Activated T-helper 2 cell treated with anti-CD3 and anti-CD28 coated beads, Interferon-gamma antibody, Interleukin-2, Interleukin-4, amounts not matched to agents 10 μg/mL and 5 μg/mL and 100 μg/mL, durations not matched to agents 14 hours and 24 hours and 36 hours (primary cell): Measurements from ENCODE around the gene MAPK12. TPM values are rescaled to one million over a fixed set of nuclear protein-coding genes. Genes with fewer than 3 reads are reported as not detected.

Experiments
- DNase-seq: peaks from one replicate; pipeline ENCODE4 v3.0.0; 2021; ENCODE audit warnings: low spot score
- H3K27ac Mint-ChIP-seq: one replicate; pipeline ENCODE4 v1.8.0; 2021; ENCODE audit warnings: mixed read lengths
- H3K27me3 Mint-ChIP-seq: one replicate; pipeline ENCODE4 v1.8.0; 2021; ENCODE audit warnings: low read depth, mixed read lengths
- H3K36me3 Mint-ChIP-seq: one replicate; pipeline ENCODE4 v1.8.0; 2021; ENCODE audit warnings: low read depth, mixed read lengths
- H3K4me1 Mint-ChIP-seq: one replicate; pipeline ENCODE4 v1.8.0; 2021; ENCODE audit warnings: low read depth, mixed read lengths
- H3K4me3 Mint-ChIP-seq: one replicate; pipeline ENCODE4 v1.8.0; 2021; ENCODE audit warnings: low read depth, mild to moderate bottlenecking, moderate library complexity, mixed read lengths
- H3K9me3 Mint-ChIP-seq: one replicate; pipeline ENCODE4 v1.8.0; 2021; ENCODE audit warnings: mixed read lengths
- intact Hi-C: fragments of 100-400 bp; cut with micrococcal nuclease; formaldehyde crosslinking; loops from one replicate; pipeline ENCODE4 v1.15.1; 2023
- total RNA-seq: library from RNA; stranded (reverse); gene quantifications from 2 replicates; pipeline ENCODE4 v1.2.3, GENCODE V29; 2022

The MAPK12 gene
- total RNA-seq, 1 donor from 2014 or later = 16.3 TPM

- Mint-ChIP-seq H3K4me1 (peaks cover 10% of the 10 kb centered on the region), H3K36me3 (peaks cover 26% of the 10 kb centered on the region), H3K27me3 (no peaks in the 10 kb centered on the region), H3K9me3 (no peaks in the 10 kb centered on the region), H3K27ac (peak overlapping the region; percentile 77), H3K4me3 (peak overlapping the region; percentile 17)
- intact Hi-C loops = loop anchor here (10.0 kb wide), 1 partner anchor 277 kb away; the partner anchor contains the start of gene SCO2
- DNase-seq = peak; percentile 46
Observed at GRCh38 chr22:50247748-50248147, 13.7 kb downstream of the MAPK12 start.

DNA sequence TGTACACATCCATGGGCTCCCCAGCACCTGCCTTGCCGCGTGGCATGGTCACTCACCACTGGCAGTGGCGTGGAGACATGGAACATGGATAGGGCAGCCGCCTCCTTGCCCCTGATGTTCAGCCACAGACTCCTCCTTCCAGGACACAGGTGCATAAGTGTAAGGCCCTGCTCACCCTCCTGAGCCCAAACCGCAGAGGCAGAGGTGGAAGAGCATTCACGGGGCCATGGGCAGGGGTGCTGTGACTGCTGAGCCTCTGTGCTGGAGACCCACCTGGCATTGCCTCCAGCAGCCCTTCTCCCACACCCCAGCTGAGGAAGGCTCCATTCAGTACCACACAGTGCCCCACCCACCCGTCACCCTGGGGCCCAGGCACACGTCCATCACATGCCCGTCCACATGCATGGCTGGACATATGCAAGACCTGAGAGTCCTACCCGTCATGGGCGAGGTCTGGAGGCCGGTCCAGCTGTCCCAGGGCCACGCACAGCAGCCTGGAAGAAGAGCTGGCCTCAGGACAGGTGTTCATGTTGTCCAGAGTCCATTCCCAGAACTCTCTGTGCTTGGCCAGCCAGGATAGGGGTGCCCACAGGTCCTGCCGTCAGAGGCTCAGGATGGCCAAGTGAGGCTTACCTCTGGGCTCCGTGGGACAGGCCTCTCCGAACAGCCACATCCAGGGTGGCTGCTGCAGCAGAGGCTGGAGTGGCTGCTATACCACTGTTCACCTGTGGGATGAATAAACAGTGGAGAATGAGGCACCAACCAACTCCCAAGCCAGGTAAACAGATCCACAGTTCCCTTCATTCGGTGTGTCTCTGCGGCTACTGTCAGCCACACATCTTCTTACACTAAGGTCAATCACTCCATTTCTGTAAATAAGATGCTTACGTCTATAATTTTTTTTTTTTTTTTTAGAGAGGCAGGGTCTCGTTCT is 15.0 kb downstream of the MAPK12 start:
- H3K27me3 Mint-ChIP-seq = no peaks in the 10 kb centered on the region
- no peaks in the 10 kb centered on the region for H3K9me3 Mint-ChIP-seq
- peaks cover 15% of the 10 kb centered on the region for H3K4me1 Mint-ChIP-seq
- H3K4me3 Mint-ChIP-seq = peak overlapping the region; percentile 71
- intact Hi-C loops = loop anchor here (10.0 kb wide), 1 partner anchor 278 kb away; the partner anchor contains the start of gene SCO2
- H3K36me3 Mint-ChIP-seq = peaks cover 29% of the 10 kb centered on the region
- no peak overlapping the region for H3K27ac Mint-ChIP-seq
- DNase-seq = no peak

DNA sequence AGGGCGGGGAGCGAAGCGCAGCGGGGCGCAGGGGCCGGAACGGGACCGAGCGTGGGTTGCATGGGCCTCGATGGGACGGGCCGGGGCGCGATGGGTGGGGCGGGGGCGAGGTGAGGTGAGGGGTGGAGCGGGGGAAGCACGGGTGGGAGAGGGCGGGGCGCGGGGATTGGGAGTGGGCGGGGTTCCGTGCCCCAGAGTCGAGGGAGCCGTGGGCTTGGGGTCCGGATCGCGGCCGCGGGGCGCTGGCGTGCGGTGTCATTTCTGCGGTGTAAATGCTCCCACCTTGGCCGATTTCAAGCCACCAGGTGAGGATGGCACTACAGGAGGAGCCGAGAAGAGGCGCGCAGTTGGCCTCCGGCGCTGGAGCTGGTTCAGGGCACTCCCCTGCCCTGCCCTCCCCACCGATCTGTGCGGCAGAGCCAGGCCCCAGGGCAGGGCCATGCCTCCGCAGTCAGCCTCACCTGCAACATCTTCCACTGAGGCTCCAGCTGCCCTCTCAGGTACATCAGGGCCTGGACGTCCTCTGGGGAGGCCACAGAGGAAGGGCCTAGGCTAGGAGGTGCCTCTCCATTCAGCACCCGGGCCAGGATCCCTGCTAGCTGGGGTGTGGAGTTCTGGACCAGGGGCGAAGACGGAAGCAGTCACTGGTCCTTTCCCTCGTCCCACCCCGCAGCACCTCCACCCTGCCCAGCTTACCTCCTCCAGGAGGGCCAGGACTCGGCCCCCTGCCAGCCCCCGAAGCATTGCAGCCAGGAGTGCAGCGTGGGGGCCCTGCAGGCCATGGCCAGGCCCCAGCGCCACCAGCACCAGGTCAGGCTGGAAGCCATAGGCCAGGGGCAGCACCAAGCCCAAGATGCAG is 16.0 kb downstream of the MAPK12 start:
- intact Hi-C loops = loop anchor here (1.0 to 10.0 kb wide), 3 partner anchors 98 to 375 kb away; partner anchors contain the start of genes PPP6R2 and SCO2
- peaks cover 32% of the 10 kb centered on the region for H3K36me3 Mint-ChIP-seq
- H3K27me3 Mint-ChIP-seq = no peaks in the 10 kb centered on the region
- H3K27ac Mint-ChIP-seq = peak overlapping the region; percentile 100
- H3K4me3 Mint-ChIP-seq = peak overlapping the region; percentile 100
- no peaks in the 10 kb centered on the region for H3K9me3 Mint-ChIP-seq
- peaks cover 18% of the 10 kb centered on the region for H3K4me1 Mint-ChIP-seq
- no peak for DNase-seq

DNA sequence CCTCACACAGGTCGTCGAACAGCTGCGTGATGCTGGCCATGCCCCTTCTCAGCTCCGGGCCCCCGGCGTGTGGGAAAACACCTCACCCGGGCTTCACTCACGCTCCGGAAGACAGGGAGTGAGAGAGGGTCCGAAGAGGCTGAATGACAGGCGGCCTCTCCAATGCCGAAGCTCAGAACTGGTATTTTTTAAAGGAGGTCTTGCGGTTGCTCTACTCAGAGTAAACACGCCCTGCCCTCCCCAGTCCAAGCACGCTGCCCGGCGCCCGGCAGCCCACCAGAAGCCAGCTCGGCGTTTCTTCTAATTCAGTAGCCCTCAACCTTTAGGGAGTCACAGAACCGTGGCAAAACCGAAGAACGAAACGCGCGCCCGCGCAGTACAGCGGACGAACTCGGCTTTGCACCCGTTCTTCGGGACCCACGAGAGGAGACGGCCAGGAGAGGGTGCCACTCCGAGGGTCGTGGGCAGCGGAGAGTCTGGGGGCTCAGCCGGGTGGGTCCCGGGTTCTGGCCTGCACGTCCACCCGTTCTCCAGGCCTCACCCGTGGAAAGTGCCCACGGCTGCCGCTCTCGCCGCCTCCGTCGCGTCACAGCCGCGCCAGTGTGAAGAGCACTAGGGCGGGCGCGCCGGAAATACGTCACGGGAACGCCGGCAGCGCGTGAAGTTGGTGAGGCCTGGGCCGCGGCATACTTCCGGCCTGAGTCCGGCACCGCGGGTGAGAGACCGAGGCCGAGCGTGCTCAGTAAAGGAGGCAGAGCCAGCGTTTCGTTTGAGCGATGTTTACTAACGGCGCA is 16.9 kb downstream of the MAPK12 start, which contains the start of gene TUBGCP6:
TSS of gene TUBGCP6 (minus strand) at position 604 of the 794 bp plus-strand sequence. CDS start at position 40, 564 bp downstream.
- intact Hi-C loops = loop anchor here (1.0 to 10.0 kb wide), 4 partner anchors 83 to 376 kb away; partner anchors contain the start of genes DENND6B, PPP6R2 and SCO2
- DNase-seq = peak; percentile 92
- Mint-ChIP-seq H3K36me3 (peaks cover 38% of the 10 kb centered on the region), H3K4me3 (peak within 1 kb of the TSS; percentile 100), H3K27ac (peak within 1 kb of the TSS; percentile 100), H3K9me3 (no peaks in the 10 kb centered on the region), H3K4me1 (peaks cover 12% of the 10 kb centered on the region), H3K27me3 (no peaks in the 10 kb centered on the region)

- no peaks in the 10 kb centered on the region for H3K9me3 Mint-ChIP-seq
- peak overlapping the region; percentile 100 for H3K4me3 Mint-ChIP-seq
- H3K27ac Mint-ChIP-seq = peak overlapping the region; percentile 100
- H3K36me3 Mint-ChIP-seq = peaks cover 39% of the 10 kb centered on the region
- H3K4me1 Mint-ChIP-seq = peaks cover 12% of the 10 kb centered on the region
- intact Hi-C loops = loop anchor here (2.0 to 10.0 kb wide), 3 partner anchors 83 to 377 kb away; partner anchors contain the start of genes DENND6B and SCO2
- no peaks in the 10 kb centered on the region for H3K27me3 Mint-ChIP-seq
- DNase-seq = no peak
Observed at GRCh38 chr22:50243685-50244419, 17.6 kb downstream of the MAPK12 start.

DNA sequence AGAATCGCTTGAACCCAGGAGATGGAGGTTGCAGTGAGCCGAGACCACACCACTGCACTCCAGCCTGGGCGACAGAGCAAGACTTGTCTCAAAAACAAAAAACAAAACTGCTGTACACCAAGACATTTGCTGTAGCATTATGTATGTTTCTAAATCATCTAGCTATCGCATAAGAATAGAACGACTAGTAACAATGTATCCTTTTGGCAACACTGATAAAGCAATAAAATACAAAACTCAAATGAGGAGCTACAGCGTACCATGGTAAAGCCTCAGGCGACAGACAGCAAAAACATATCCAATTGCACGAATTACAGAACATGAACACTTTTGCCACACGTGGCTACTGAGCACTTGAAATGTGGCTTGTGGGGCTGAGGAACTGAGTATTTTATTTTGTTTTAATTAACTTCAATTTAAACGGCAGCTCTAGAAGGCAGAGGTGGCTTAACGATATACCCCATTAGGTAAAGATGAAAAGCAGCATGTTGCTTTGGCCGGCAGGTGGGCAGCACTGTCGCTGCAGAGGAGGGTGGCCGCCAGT is 19.0 kb downstream of the MAPK12 start:
- intact Hi-C loops = loop anchor here (5.0 to 10.0 kb wide), 2 partner anchors 85 to 282 kb away; partner anchors contain the start of genes DENND6B and SCO2
- peaks cover 41% of the 10 kb centered on the region for H3K36me3 Mint-ChIP-seq

GRCh38 chr22:50238755-50239154 is 22.7 kb downstream of the MAPK12 start:
- Mint-ChIP-seq H3K27me3 (no peaks in the 10 kb centered on the region), H3K27ac (no peak overlapping the region), H3K4me1 (peaks cover 8% of the 10 kb centered on the region), H3K4me3 (no peak overlapping the region), H3K9me3 (no peaks in the 10 kb centered on the region), H3K36me3 (peaks cover 41% of the 10 kb centered on the region)
- DNase-seq = no peak
- intact Hi-C loops = no loop called here

More for the DNA sequence above, 19.0 kb downstream of the MAPK12 start:
- Mint-ChIP-seq H3K27me3 (no peaks in the 10 kb centered on the region), H3K4me3 (peak overlapping the region; percentile 100), H3K4me1 (peaks cover 11% of the 10 kb centered on the region), H3K9me3 (no peaks in the 10 kb centered on the region), H3K27ac (no peak overlapping the region)
- DNase-seq = no peak

- peaks cover 42% of the 10 kb centered on the region for H3K36me3 Mint-ChIP-seq
- intact Hi-C loops = no loop called here
- DNase-seq = no peak
- no peaks in the 10 kb centered on the region for H3K27me3 Mint-ChIP-seq
- no peak overlapping the region for H3K27ac Mint-ChIP-seq
- no peaks in the 10 kb centered on the region for H3K9me3 Mint-ChIP-seq
- H3K4me1 Mint-ChIP-seq = peaks cover 5% of the 10 kb centered on the region
- H3K4me3 Mint-ChIP-seq = no peak overlapping the region
Observed at GRCh38 chr22:50236731-50237409, 24.6 kb downstream of the MAPK12 start.

DNA sequence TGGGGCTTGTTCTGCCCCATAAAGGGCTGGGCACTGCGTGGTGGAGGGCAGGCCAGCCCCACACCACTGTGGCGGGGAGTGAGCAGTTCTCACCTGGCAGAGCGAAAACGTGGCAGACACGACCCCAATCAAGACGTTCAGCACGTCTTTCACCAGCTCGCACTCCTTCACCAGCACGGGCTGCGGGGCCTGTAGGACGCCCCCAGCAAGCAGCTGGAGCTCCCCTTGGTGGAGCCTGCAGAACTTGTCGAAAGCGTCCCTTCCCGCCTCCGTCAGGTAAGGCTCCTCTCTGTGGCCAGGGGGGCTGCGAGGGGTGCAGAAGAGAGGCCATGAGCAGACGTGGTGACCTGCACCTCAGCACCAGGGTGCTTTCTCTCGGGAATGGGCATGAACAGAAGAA is 28.3 kb downstream of the MAPK12 start:
- no peaks in the 10 kb centered on the region for H3K4me1 Mint-ChIP-seq
- no peaks in the 10 kb centered on the region for H3K27me3 Mint-ChIP-seq
- DNase-seq = no peak
- intact Hi-C loops = no loop called here
- H3K4me3 Mint-ChIP-seq = no peak overlapping the region
- no peak overlapping the region for H3K27ac Mint-ChIP-seq
- peaks cover 43% of the 10 kb centered on the region for H3K36me3 Mint-ChIP-seq
- no peaks in the 10 kb centered on the region for H3K9me3 Mint-ChIP-seq

- Mint-ChIP-seq H3K36me3 (peaks cover 37% of the 10 kb centered on the region), H3K27me3 (no peaks in the 10 kb centered on the region), H3K4me1 (no peaks in the 10 kb centered on the region), H3K4me3 (no peak overlapping the region), H3K27ac (no peak overlapping the region), H3K9me3 (no peaks in the 10 kb centered on the region)
- no peak for DNase-seq
- intact Hi-C loops = no loop called here
Observed at GRCh38 chr22:50232481-50233151, 28.9 kb downstream of the MAPK12 start.
